Measurements from ENCODE around the gene HACE1.

HACE1 gene

DNA sequence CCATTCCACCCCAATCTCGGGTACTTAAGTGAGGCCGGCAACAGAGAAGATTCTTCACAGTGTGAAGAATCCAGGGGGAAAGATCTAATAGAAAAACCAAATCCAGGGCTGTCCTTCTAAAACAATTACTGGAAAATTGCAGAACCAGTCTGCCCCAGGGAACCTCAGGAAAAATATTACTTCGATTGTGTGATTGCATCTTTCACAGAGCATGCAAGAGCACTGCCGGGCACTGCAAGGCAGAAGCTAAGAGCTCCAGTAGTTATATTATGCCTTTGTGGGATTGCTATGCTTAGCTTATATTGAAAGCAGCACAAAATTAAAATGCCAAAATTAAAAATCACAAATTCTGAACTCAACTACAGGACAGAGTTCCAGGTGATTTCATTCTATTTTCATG is 175.9 kb downstream of the HACE1 start:
- no peak for DNase-seq

DNA sequence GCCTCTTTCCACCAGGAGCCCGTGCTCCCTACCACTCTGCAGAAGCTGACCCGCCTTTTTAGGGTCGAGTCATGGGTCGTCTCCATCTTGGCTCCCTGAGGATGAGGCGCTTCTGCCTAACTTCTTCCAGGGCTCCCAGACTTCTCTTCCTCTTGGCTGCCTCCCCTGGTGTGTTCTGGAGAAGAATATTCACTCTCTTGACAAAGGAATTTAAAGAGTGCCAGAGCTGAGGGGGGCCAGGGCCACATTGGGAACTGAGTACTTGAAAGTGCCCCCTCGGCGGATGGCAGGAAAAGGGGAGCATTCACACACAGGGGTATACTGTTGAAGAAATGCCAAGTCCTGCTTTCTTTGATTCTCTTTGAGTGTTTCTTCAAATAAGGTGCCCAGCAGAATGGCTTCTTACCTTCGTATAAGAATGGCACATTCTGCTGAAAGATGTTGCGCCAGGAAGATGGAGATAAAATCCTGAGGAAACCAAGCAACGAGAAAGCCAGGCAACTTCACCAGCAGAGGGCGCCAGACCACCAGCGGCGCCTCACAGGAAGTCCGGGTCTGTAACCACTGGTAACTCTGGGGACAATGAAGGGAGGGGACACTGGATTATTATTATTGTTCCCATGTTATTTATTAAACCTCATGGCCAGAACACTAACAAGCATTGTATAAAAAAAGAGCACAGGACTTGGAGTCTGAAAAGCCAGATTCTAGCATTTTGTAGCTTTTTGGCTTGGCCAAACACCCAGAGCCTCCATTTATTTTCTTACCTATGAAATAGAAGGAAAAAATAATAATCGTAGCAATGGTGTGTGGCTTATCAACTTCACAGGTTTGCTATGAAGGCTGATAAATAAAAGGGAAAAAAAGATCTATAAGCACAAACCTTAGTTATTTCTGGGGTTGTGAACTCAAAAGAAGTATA is 176.7 kb downstream of the HACE1 start:
- peak; percentile 81 for DNase-seq

DNA sequence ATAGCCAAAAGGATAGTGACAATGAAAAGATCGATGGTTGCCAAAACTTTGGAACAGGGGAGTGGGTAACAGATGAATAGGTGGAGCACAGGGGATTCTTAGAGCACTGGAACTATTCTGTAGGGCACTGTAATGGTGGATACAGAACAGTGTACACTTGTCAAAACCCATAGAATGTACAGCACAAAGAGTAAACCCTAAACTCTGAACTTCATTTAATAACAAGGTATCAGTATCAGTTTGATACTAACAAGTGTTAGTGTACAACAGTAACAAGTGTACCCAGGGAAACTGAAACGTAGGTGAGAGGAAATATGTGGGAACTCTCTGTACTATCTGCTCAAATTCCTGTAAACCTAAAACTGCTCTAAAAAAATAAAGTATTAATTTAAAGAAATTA is 179.2 kb downstream of the HACE1 start:
- DNase-seq, result no peak

DNA sequence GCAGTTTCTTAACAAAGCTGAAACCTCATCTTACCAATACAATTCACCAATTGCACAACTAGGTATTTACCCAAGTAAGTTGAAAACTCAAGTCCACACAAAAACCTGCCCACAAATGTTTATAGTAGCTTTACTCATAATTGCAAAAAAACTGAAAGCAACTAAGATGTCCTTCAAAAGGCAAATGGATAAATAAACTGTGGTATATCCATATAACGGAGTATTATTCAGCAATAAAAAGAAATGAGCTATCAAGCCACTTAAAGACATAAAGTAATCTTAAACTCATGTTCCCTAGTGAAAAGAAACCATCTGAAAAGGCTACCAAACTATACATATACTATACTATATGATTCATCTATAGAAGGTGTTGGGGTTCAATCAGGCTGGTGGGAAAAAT is 179.7 kb downstream of the HACE1 start:
- DNase-seq, result no peak
